ENCODE data around the gene MTG1. TPM values are rescaled to one million over a fixed set of nuclear protein-coding genes. Genes with fewer than 3 reads are reported as not detected.

The MTG1 gene
- total and polyA plus RNA-seq, 2 experiments from 2014 or later = 45.7 to 68.6 TPM

GRCh38 chr10:133365461-133366129 lies 28.4 kb upstream of the MTG1 start:
- no peak for TF ChIP-seq ETS1 (IDR thresholded peaks at IDR 0.05)
- no peak for TF ChIP-seq ZNF331 (CRISPR knock-in tag; IDR thresholded peaks at IDR 0.05; ENCODE audit: low read depth)
- TF ChIP-seq REST (IDR thresholded peaks at IDR 0.05; ENCODE audit: unreplicated experiment) = no peak
- no peak for ATAC-seq
- Mint-ChIP-seq H3K4me3 (no peak overlapping the region), H3K9me3 (no peaks in the 10 kb centered on the region), H3K36me3 (ENCODE audit: low read depth) (peaks cover 71% of the 10 kb centered on the region), H3K4me1 (no peaks in the 10 kb centered on the region), H3K27me3 (ENCODE audit: insufficient read depth, low read depth, poor library complexity) (peaks cover 6% of the 10 kb centered on the region), H3K27ac (no peak overlapping the region)
- no peak for DNase-seq (ENCODE audit: low spot score)
- Histone ChIP-seq H3K4me2 (no peak overlapping the region), H3K9me2 (ENCODE audit: insufficient read depth) (no peaks in the 10 kb centered on the region), H3K27ac (ENCODE audit: low read depth) (no peak overlapping the region), H4K20me1 (replicated peaks; ENCODE audit: insufficient read depth) (peaks cover 4% of the 10 kb centered on the region; the same call in 1 of the 2 replicates), H3K4me3 (no peak overlapping the region), H3K79me2 (replicated peaks; ENCODE audit: insufficient read depth) (no peaks in the 10 kb centered on the region), H2AFZ (no peak overlapping the region), H3F3A (replicated peaks; ENCODE audit: low read depth) (no peaks in the 10 kb centered on the region; the same call in 1 of the 2 replicates), H3K36me3 (ENCODE audit: insufficient read depth) (no peaks in the 10 kb centered on the region), H3K27me3 (ENCODE audit: insufficient read depth) (no peaks in the 10 kb centered on the region), H3K4me1 (ENCODE audit: insufficient read depth) (no peaks in the 10 kb centered on the region)

- no peaks in the 10 kb centered on the region for H3K9me3 Mint-ChIP-seq
- peaks cover 2% of the 10 kb centered on the region for H3K27me3 Mint-ChIP-seq (ENCODE audit: insufficient read depth, low read depth, poor library complexity)
- Histone ChIP-seq H2AFZ (no peak overlapping the region), H3K36me3 (ENCODE audit: insufficient read depth) (no peaks in the 10 kb centered on the region), H3K4me3 (no peak overlapping the region), H3K4me2 (no peak overlapping the region), H3K27me3 (ENCODE audit: insufficient read depth) (no peaks in the 10 kb centered on the region), H3K27ac (ENCODE audit: low read depth) (no peak overlapping the region), H3F3A (replicated peaks; ENCODE audit: low read depth) (no peaks in the 10 kb centered on the region; the same call in 1 of the 2 replicates), H3K9me2 (ENCODE audit: insufficient read depth) (no peaks in the 10 kb centered on the region), H4K20me1 (replicated peaks; ENCODE audit: insufficient read depth) (peaks cover 4% of the 10 kb centered on the region; the same call in 1 of the 2 replicates), H3K79me2 (replicated peaks; ENCODE audit: insufficient read depth) (no peaks in the 10 kb centered on the region), H3K4me1 (ENCODE audit: insufficient read depth) (no peaks in the 10 kb centered on the region)
- no peaks in the 10 kb centered on the region for H3K4me1 Mint-ChIP-seq
- peaks cover 74% of the 10 kb centered on the region for H3K36me3 Mint-ChIP-seq (ENCODE audit: low read depth)
- DNase-seq (ENCODE audit: low spot score) (no peak), ATAC-seq (no peak)
- H3K27ac Mint-ChIP-seq = no peak overlapping the region
- no peak overlapping the region for H3K4me3 Mint-ChIP-seq
- TF ChIP-seq EZH2phosphoT487 (IDR thresholded peaks at IDR 0.05; ENCODE audit: unreplicated experiment) = no peak
- no peak for TF ChIP-seq ZNF114 (CRISPR knock-in tag; IDR thresholded peaks at IDR 0.05)
- no peak for TF ChIP-seq ZNF462 (CRISPR knock-in tag; IDR thresholded peaks at IDR 0.05)
- TF ChIP-seq CTCF (conservative IDR thresholded peaks at IDR 0.05; ENCODE audit: low read depth in 2 of 2) = no peak
Measured at GRCh38 chr10:133366130-133366478, 27.9 kb upstream of the MTG1 start.
